Measurements from ENCODE around the gene TOP2A. TPM values are rescaled to one million over a fixed set of nuclear protein-coding genes. Genes with fewer than 3 reads are reported as not detected.

The TOP2A gene
- total RNA-seq, 4 donors from 2014 or later, result 5.7 to 11.9 (median 8.2) TPM

GRCh38 chr17:40348562-40349476 lies 68.9 kb downstream of the TOP2A start:
- no peak for DNase-seq (ENCODE audit: low spot score in 2 of 2)
- WGBS, 2 donors, result 32 to 41% methylated on average over 13 of the region's 17 CpGs
- TF ChIP-seq CTCF (IDR thresholded peaks at IDR 0.05) (no peak), POLR2A (IDR thresholded peaks at IDR 0.05) (no peak)
- H3K4me3 ChIP-seq (ENCODE audit: low read depth, poor library complexity, severe bottlenecking), result no peak overlapping the region
- intact Hi-C loops (cut with DNase I; ENCODE audit: low total_unique reads), result loop anchor here (10.0 kb wide), 1 partner anchor 234 kb away; no protein-coding TSS in a partner anchor

- no peak for TF ChIP-seq CTCF (IDR thresholded peaks at IDR 0.05)
- TF ChIP-seq POLR2A (IDR thresholded peaks at IDR 0.05), result no peak
- intact Hi-C loops (cut with DNase I; ENCODE audit: low total_unique reads), result loop anchor here (10.0 kb wide), 1 partner anchor 233 kb away; no protein-coding TSS in a partner anchor
- 27 to 52% methylated on average over 5 of the region's 5 CpGs for WGBS, 2 donors
- DNase-seq (ENCODE audit: low spot score in 2 of 2), result no peak
- H3K4me3 ChIP-seq (ENCODE audit: low read depth, poor library complexity, severe bottlenecking), result no peak overlapping the region
Measured at GRCh38 chr17:40348136-40348504, 69.6 kb downstream of the TOP2A start.

GRCh38 chr17:40347319-40348135 lies 70.2 kb downstream of the TOP2A start:
- H3K4me3 ChIP-seq (ENCODE audit: low read depth, poor library complexity, severe bottlenecking), result no peak overlapping the region
- DNase-seq (ENCODE audit: low spot score in 2 of 2), result no peak
- intact Hi-C loops (cut with DNase I; ENCODE audit: low total_unique reads), result loop anchor here (10.0 kb wide), 1 partner anchor 233 kb away; no protein-coding TSS in a partner anchor
- TF ChIP-seq POLR2A (IDR thresholded peaks at IDR 0.05) (no peak), CTCF (IDR thresholded peaks at IDR 0.05) (no peak)
- WGBS, 2 donors, result 31 to 36% methylated on average over 6 to 9 of the region's 9 CpGs

GRCh38 chr17:40346765-40347158 lies 70.9 kb downstream of the TOP2A start:
- intact Hi-C loops (cut with DNase I; ENCODE audit: low total_unique reads), result loop anchor here (10.0 kb wide), 1 partner anchor 232 kb away; no protein-coding TSS in a partner anchor
- TF ChIP-seq CTCF (IDR thresholded peaks at IDR 0.05) (no peak), POLR2A (IDR thresholded peaks at IDR 0.05) (no peak)
- 40 to 44% methylated on average over 1 of the region's 1 CpG for WGBS, 2 donors
- H3K4me3 ChIP-seq (ENCODE audit: low read depth, poor library complexity, severe bottlenecking), result no peak overlapping the region
- no peak for DNase-seq (ENCODE audit: low spot score in 2 of 2)

GRCh38 chr17:40345994-40346764 lies 71.5 kb downstream of the TOP2A start:
- TF ChIP-seq POLR2A (IDR thresholded peaks at IDR 0.05) (no peak), CTCF (IDR thresholded peaks at IDR 0.05) (no peak)
- no peak overlapping the region for H3K4me3 ChIP-seq (ENCODE audit: low read depth, poor library complexity, severe bottlenecking)
- intact Hi-C loops (cut with DNase I; ENCODE audit: low total_unique reads), result loop anchor here (10.0 kb wide), 1 partner anchor 231 kb away; no protein-coding TSS in a partner anchor
- no peak for DNase-seq (ENCODE audit: low spot score in 2 of 2)
- WGBS, 2 donors, result 43% methylated on average over 11 of the region's 11 CpGs
